GM18870 (cell line): ENCODE results near the gene GALNT18.

ENCODE experiments used
- ATAC-seq: cut with Tn5 transposase; IDR thresholded peaks from one replicate; pipeline ENCODE4 v1.9.1; 2021; ENCODE audit warnings: moderate library complexity; ENCODE audit not compliant: unreplicated experiment

Gene GALNT18

GRCh38 chr11:11621573-11622339 lies at the start of gene GALNT18:
GALNT18 (minus strand) TSS chr11:11622005.
- peak; percentile 54 for ATAC-seq

GRCh38 chr11:11670574-11670973 lies 48.8 kb upstream of the GALNT18 start:
- ATAC-seq: no peak

DNA sequence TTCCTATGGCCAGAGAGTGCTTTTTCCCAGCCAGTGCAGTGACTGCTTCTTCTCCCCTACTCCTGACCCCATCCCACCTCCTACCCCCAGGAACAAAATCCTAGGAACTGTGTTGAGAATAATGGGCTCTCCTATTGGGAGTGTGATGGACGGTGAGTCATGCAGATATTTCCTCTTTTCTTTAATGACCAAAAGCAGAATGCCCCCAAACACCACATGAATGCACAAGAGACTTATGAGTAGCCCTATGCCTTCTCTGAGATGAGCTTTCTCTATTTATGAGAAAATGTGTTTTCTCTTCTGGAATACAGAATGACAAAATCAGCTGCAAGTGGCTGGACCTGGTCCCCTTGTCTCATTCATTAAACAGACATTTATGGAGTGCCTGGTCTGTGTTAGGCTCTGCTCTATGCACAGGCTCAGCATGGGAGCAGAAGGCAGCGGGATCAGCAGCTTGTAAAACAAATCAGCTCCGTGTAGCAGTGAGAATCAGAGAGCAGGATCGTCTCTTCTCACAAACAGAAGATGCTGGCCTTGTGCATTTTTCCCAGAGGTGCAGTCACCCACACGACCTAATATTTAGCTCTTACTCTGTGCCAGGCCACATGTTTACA lies 47.5 kb upstream of the GALNT18 start:
- no peak for ATAC-seq

DNA sequence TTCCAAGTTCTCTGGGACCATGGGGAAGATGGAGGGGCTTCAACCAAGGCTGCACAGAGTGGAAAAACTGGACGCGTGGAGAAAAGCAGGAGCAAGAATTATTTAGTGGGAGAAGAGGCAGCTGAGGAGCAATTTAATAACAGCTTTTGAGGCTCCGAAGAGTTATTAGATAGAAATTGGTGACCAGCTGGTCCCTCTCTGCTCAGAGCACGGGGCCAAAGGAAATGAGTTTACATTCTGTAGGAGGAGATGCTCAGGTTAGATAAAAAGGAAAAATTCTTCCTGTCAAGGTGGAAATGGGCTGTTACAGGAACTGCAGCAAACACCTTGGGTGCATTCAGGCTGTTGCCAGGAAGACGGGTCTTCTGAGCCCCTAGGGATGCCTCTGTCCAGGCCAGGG lies 47.0 kb upstream of the GALNT18 start:
- ATAC-seq: no peak

DNA sequence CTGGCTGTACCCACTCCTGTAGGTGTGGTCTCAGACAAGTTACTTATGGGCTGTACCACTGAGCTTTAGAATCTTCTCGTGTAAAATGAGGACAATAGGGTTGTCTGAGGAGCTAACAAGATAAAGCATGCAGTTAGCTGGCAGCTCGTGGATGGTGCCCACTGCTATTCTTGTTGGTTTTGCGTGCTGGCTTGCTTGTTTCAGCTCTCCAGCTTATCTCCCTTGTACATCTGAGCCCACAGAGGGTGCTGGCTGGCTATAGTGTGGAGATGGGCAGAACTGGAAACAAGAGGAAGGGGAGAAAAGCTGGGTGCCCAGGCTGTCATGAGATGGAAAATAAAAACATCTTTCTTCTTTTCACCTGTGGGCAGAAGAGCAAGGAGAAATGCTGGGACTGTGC lies 46.5 kb upstream of the GALNT18 start:
- ATAC-seq: no peak

DNA sequence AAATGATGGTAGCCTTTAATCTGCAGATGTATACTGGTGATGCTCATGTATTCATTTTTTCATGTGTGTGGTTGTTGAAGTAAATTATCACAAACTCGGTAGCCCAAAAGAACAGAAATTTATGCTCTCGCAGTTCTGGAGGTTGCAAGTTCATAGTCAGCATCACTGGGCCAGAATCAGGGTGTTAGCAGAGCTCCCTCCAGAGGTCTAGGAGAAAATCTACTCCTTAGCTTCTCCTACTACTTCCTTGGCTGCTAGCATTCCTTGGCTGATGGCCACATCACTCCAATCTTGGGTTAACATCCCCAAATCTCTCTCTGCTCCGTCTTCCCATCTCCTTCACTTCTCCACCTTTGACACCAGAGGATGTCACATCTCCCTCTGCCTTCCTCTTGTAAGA lies 45.3 kb upstream of the GALNT18 start:
- no peak for ATAC-seq

DNA sequence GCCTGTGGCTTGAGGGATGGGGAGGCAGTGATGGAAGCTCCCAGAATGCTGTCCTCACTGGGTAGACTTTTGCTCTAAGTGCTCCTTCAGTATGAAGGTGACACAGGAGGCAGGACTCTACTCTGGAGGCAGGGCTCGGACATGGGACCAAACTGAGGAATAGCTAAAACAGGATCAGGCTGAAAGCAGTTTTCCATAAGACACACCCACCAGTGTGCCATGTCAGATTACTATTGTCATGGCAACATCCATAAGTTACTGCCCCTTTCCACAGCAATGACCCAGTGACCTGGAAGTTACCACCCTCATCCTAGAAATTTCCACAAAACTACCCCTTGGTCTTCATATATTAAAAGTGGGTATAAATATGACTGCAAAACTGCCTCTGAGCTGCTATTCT lies 43.6 kb upstream of the GALNT18 start:
- no peak for ATAC-seq

- no peak for ATAC-seq
Measured at GRCh38 chr11:11663907-11664306, 42.1 kb upstream of the GALNT18 start.

DNA sequence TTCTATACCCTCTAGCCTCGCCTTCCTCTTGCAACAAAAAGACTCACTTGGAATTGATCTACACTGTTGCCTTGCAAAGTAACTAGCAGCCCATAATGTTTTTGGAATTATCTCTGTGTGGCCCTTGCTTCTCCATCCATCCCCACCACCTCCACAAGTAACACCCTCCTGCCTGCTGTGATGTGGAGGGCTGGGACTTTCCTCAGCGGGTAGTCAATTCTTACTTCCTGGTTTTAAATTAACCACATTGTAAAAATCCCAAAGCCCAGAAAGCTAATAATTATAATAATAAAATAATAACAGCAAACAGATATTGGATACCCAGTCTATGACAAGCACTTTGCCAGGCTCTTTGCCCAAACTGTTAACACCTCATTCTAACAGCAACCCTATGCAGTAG lies 40.8 kb upstream of the GALNT18 start:
- ATAC-seq: no peak

DNA sequence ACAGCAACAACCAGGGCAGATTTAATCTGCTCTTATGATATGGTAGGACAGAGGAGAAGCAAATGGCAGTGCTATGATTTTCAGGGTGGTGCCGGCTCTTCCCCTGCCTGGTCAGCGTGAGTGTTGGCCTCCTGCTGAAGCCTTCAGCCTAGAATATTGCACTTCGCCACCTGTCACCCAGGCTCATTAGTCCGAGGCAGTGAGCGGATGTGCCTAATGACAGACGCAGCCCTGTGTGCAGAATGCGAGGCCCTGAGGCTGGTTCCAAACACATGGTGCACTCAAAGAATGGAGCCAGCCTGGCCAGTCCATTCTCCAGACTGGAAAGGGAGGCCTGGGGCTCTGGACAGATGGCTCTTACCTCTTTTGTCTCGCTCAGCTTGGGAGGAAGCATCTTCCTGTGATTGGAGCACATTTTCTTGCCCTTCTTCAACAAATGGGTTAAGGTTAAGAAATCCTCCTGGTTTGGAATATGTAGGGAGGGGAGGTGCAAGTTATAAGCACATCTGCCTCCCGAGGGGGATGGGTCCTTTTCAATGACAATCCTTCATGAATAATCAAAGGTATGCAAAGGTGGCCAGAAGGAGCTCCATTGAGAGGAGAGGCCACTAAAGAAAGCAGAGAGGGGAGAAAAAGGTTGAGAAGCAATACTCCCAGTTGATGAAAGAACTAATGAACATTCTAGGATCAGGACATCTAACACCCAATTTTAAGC lies 39.7 kb upstream of the GALNT18 start:
- ATAC-seq: no peak

- ATAC-seq: no peak
Measured at GRCh38 chr11:11660363-11660740, 38.5 kb upstream of the GALNT18 start.

DNA sequence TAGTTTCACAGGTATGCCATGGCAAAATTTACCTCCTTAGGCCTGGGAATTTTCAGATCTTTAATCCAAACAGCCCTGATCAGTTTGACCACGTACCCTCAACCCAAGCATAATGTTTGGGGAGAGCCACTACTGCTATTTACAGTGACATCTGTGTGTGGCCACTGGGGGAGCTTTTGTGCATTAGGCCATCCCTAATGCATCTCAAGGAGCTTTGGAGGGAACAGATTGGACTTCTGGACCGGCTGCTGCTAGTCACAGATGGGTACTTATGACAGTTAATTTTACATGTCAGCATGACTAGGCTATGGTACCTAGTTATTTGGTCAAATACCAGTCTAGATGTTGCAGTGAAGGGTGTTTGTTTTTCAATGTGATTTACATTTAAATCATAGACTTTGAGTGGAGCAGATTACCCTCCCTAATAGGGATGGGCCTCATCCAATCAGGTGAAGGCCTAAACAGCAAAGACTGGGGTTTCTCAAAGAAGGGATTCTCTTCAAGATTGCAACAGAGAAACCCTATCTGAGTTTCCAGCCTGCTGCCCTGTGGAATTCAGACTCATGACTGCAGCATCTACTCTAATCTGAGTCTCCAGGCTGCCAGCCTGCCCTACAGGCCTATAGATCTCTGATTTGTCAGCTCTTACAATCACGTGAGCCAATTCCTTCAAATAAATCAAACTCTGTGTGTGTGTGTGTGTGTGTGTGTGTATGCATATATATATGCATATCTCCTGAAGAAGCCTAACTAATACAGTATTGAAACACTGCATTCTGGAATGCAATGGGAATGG lies 38.0 kb upstream of the GALNT18 start:
- ATAC-seq: no peak

DNA sequence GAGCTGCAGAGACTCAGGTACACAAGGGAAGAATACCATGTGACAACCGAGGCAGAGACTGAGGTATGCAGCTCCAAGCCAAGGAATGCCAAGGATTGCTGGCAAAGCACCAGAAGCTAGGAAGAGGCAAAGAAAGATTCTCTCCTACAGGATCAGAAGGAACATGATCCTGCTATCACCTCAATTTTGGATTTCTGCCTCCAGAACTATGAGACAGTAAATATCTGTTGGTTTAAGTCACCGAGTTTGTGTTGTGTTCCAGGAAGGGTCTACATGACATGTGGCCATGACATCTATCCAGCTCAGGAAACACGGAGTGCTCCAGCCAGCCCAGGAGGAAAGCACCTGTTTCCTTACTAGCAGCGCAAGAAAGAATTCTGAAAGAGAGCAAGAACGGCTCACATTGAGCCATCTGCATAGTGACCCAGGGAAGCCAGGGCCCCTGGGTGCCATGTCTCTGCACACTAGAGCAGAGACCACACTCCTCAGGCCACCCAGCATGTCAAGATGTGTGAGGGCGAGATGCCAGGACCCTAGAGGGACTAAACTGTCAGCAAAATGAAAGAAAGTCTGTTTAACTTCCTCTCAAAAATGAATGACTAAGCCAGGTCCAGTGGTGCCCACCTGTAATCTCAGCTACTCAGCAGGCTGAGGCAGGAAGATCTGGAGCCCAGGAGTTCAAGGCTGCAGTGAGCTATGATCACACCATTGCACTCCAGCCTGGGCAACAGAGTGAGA lies 35.6 kb upstream of the GALNT18 start:
- no peak for ATAC-seq

DNA sequence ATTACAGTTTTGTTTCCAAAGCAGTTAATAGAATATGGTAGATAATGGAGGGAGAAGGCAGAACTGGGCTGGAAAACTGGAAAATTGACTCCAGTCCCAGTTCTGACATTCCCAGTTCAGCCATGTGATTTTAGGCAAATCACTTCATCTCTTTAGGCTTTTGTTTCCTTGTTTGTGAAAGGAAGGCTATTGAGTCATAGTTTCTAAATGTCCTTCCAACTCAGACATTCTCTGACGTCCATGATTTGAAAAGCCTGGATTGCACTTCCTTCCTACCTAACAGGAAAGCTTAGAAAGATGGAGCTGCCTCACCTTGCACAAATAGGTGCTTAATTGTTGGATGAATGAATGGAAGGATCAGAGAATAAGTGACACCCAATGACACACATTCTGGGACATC lies 19.8 kb upstream of the GALNT18 start:
- ATAC-seq: no peak

DNA sequence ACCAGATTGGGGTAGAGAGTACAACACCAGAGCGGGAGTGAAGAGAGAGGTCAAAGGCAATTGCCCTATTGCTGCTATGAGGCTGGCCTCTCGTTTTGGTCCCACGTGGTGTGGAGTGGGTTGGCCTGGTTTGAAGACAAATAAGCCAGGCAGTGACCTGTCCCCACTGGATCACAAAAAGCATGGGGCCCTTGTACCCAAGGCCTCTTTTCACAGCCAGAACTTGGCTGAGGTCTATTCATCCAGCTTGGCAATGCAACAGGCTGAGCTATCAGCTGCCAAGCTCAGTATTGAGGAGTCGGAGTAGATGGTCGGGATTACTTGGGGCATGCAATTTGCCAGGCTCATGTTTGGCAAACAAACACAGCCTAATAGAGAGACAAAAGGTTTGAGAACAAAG lies 19.2 kb upstream of the GALNT18 start:
- ATAC-seq: no peak

GRCh38 chr11:11640152-11640551 lies 18.3 kb upstream of the GALNT18 start:
- ATAC-seq: no peak

- no peak for ATAC-seq
Measured at GRCh38 chr11:11636671-11637070, 14.9 kb upstream of the GALNT18 start.

GRCh38 chr11:11635443-11635842 lies 13.6 kb upstream of the GALNT18 start:
- ATAC-seq: no peak

GRCh38 chr11:11629368-11629767 lies 7.6 kb upstream of the GALNT18 start:
- ATAC-seq: no peak

GRCh38 chr11:11628651-11629050 lies 6.8 kb upstream of the GALNT18 start:
- no peak for ATAC-seq

GRCh38 chr11:11626128-11626527 lies 4.3 kb upstream of the GALNT18 start:
- no peak for ATAC-seq
